Heart left ventricle (tissue), 16 donors: ENCODE data around the gene MYO10. TPM values are rescaled to one million over a fixed set of nuclear protein-coding genes. Genes with fewer than 3 reads are reported as not detected.

Source experiments
- ATAC-seq, 4 donors: fragments of 200-7000 bp; cut with Tn5 transposase; one replicate each; pipeline ENCODE4 v1.9.1; 2020 to 2022; ENCODE audit warnings: moderate library complexity in 4 of 4, mild to moderate bottlenecking in 3 of 4, moderate number of reproducible peaks in 1 of 4
- DNase-seq, 5 donors: peaks; one replicate each; pipeline ENCODE4 v3.0.0-alpha.2; 2020
- H3K27ac ChIP-seq, 12 donors: fragments of 200-600 bp; sonication (generic) in 4 of 12; one replicate each; pipeline versions ENCODE4 v1.5.0 to v1.8.0; 2016 to 2022; ENCODE audit warnings: mild to moderate bottlenecking in 2 of 12
- H3K27me3 ChIP-seq, 9 donors: fragments of 200-600 bp; sonication (generic) in 2 of 9; one replicate each; pipeline versions ENCODE4 v1.5.1 to v1.8.0; 2016 to 2022; ENCODE audit warnings: mild to moderate bottlenecking in 3 of 9
- H3K36me3 ChIP-seq, 9 donors: fragments of 200-600 bp; sonication (generic) in 2 of 9; one replicate each; pipeline versions ENCODE4 v1.5.0 to v1.8.0; 2018 to 2022; ENCODE audit warnings: mild to moderate bottlenecking in 2 of 9
- H3K4me1 ChIP-seq, 12 donors: fragments of 200-600 bp; sonication (generic) in 4 of 12; one replicate each; pipeline versions ENCODE4 v1.5.0 to v1.8.0; 2016 to 2022; ENCODE audit warnings: mild to moderate bottlenecking in 3 of 12
- H3K4me3 ChIP-seq, 12 donors: fragments of 200-600 bp; sonication (generic) in 4 of 12; one replicate each; pipeline versions ENCODE4 v1.5.0 to v1.8.0; 2017 to 2022; ENCODE audit warnings: mild to moderate bottlenecking in 9 of 12, moderate library complexity in 4 of 12
- H3K9me3 ChIP-seq, 12 donors: fragments of 200-600 bp; sonication (generic) in 4 of 12; one replicate each; pipeline versions ENCODE4 v1.5.0 to v1.8.0; 2016 to 2022; ENCODE audit warnings: mild to moderate bottlenecking in 1 of 12
- CTCF ChIP-seq, 12 donors: fragments of 200-600 bp; sonication (generic) in 4 of 12; IDR thresholded peaks; one replicate each; pipeline versions ENCODE4 v1.5.0 to v1.8.0; 2018 to 2022; ENCODE audit warnings: antibody characterized with exemption in 12 of 12, mild to moderate bottlenecking in 5 of 12
- POLR2A ChIP-seq, 2 donors: fragments of 450-650 bp; IDR thresholded peaks; one replicate each; pipeline ENCODE4 v1.6.1; 2017; ENCODE audit warnings: antibody characterized with exemption in 2 of 2, mild to moderate bottlenecking in 2 of 2, moderate library complexity in 2 of 2
- WGBS, 4 donors: extraction: QIAGEN DNeasy Blood & Tissue Kit in 2 of 4; methylation state at CpG; one replicate each; pipeline versions ENCODE4 v1.1.5 to v1.1.7; 2013 to 2018; 5-methylcytosine and 5-hydroxymethylcytosine counted together
- intact Hi-C, 10 donors: fragments of 100-400 bp; cut with DNase I; formaldehyde crosslinking; loops; one replicate each; pipeline versions ENCODE4 v1.11.1 to v1.14.2; 2022
- polyA plus RNA-seq, 2 donors: library from polyadenylated mRNA; stranded (reverse); fragments of 200-250 nt; gene quantifications; one replicate each; pipeline ENCODE4 v1.2.3, GENCODE V29; 2013
- total RNA-seq, 9 donors: library from RNA; depleted of rRNA in 2 of 9; stranded (reverse); fragments of >200 nt in 2 of 9; fragmentation: NEBNext Ultra II Directional in 3 of 9; extraction: Animal tissue kit (Norgen Biotek cat#: 25700) in 3 of 9; gene quantifications; one replicate each; pipeline versions ENCODE4 v1.1.0 to v1.2.4, GENCODE V29; 2016 to 2023
- donor health status: ischemic (EF 13 %, LVEDD 7.1; RV severe dilation, severe dysfunction).
- donor health status: healthy with polysubstance abuse.
- donor health status: DM: no; HTN: yes; CAD: no.
- donor health status: DM: no; HTN: no; CAD: no.
- donor health status: ischemic (EF 25% LVEDD 6.9; RV normal size, moderate dysfunction).
- donor health status: ischemic (EF 25% LVEDD 5.7; RV mildly dilated, moderate dysfunction).
- donor health status: healthy.
- donor health status: DM: yes; HTN: yes; CAD: no.
- donor health status: ischemic (EF 35%, LVEDD 5.7; RV mildly dilated, moderate dysfunction).
- donor health status: nonischemic (EF 11% LVEDD 7.7; RV severe dilation, severe dysfunction).
- donor health status: DM: yes; HTN: yes; CAD: no.
- donor health status: PGD.
- donor health status: ischemic (EF 29% LVEDD 5.4; RV normal size, mild dysfunction).
- donor health status: nonischemic (EF 23%, LVEDD 6.1; RV moderate dilation, normal function).

Gene MYO10
- total and polyA plus RNA-seq, 11 donors: 2.0 to 17.3 (median 3.8) TPM

GRCh38 chr5:16812448-16812847 is 123.6 kb downstream of the MYO10 start:
- DNase-seq (no peak), ATAC-seq (no peak)
- no peak for TF ChIP-seq POLR2A (IDR thresholded peaks at IDR 0.05)
- no peak for TF ChIP-seq CTCF (IDR thresholded peaks at IDR 0.05)
- H3K27ac ChIP-seq: no peak overlapping the region
- no peak overlapping the region for H3K4me3 ChIP-seq
- intact Hi-C loops: no loop called here
- WGBS, 4 donors: 46 to 75% (median 70%) methylated on average over 2 to 3 of the region's 3 CpGs
- H3K4me1 ChIP-seq: peaks cover 0 to 15% (median 11%) of the 10 kb centered on the region in 12 donors
- peaks cover 0 to 5% (median 0%) of the 10 kb centered on the region in 9 donors for H3K36me3 ChIP-seq
- H3K27me3 ChIP-seq: no peaks in the 10 kb centered on the region
- H3K9me3 ChIP-seq: no peaks in the 10 kb centered on the region

GRCh38 chr5:16810208-16810854 is 125.8 kb downstream of the MYO10 start:
- ATAC-seq: no peak
- H3K27me3 ChIP-seq: no peaks in the 10 kb centered on the region
- intact Hi-C loops: no loop called here
- H3K36me3 ChIP-seq: no peaks in the 10 kb centered on the region
- no peaks in the 10 kb centered on the region for H3K9me3 ChIP-seq
- DNase-seq: no peak
- TF ChIP-seq CTCF (IDR thresholded peaks at IDR 0.05): no peak
- TF ChIP-seq POLR2A (IDR thresholded peaks at IDR 0.05): no peak
- peaks cover 0 to 17% (median 11%) of the 10 kb centered on the region in 12 donors for H3K4me1 ChIP-seq
- H3K4me3 ChIP-seq: no peak overlapping the region
- WGBS, 4 donors: 64 to 69% (median 66%) methylated on average over 9 of the region's 9 CpGs
- H3K27ac ChIP-seq: no peak overlapping the region

GRCh38 chr5:16809395-16810207 is 126.5 kb downstream of the MYO10 start:
- ATAC-seq: peak; percentile 55 to 74 (median 65)
- 35 to 46% (median 36%) methylated on average over 11 to 12 of the region's 12 CpGs for WGBS, 4 donors

More at GRCh38 chr5:16809395-16810207, 126.5 kb downstream of the MYO10 start:
- peak in 1 of 5 donors; percentile 37 for DNase-seq
- Histone ChIP-seq H3K9me3 (no peaks in the 10 kb centered on the region), H3K27me3 (no peaks in the 10 kb centered on the region), H3K27ac (no peak overlapping the region), H3K4me3 (no peak overlapping the region), H3K4me1 (peaks cover 0 to 17% (median 11%) of the 10 kb centered on the region in 12 donors), H3K36me3 (no peaks in the 10 kb centered on the region)
- intact Hi-C loops: no loop called here
- TF ChIP-seq CTCF (IDR thresholded peaks at IDR 0.05) (no peak), POLR2A (IDR thresholded peaks at IDR 0.05) (no peak)
